T-helper 1 cell treated with Interleukin-12 subunit alpha and Interleukin-12 subunit beta and Interleukin-4 antibody, amounts not matched to agents 30 μg/mL and 1 μg/mL, for 36 hours (primary cell): ENCODE data around the gene RASA3.

Experiments
- H3K27ac Mint-ChIP-seq: one replicate; pipeline ENCODE4 v1.8.0; 2021; ENCODE audit warnings: mild to moderate bottlenecking, mixed read lengths
- H3K27me3 Mint-ChIP-seq: one replicate; pipeline ENCODE4 v1.8.0; 2021; ENCODE audit warnings: low read depth, mixed read lengths
- H3K36me3 Mint-ChIP-seq: one replicate; pipeline ENCODE4 v1.8.0; 2021; ENCODE audit warnings: low read depth, mixed read lengths
- H3K4me1 Mint-ChIP-seq: one replicate; pipeline ENCODE4 v1.8.0; 2021; ENCODE audit warnings: low read depth, mixed read lengths
- H3K4me3 Mint-ChIP-seq: one replicate; pipeline ENCODE4 v1.8.0; 2021; ENCODE audit warnings: mild to moderate bottlenecking, moderate library complexity, mixed read lengths
- H3K9me3 Mint-ChIP-seq: one replicate; pipeline ENCODE4 v1.8.0; 2021; ENCODE audit warnings: mixed read lengths

The RASA3 gene

GRCh38 chr13:113929628-113930615 lies 202.5 kb downstream of the RASA3 start:
- H3K4me1 Mint-ChIP-seq: peaks cover 7% of the 10 kb centered on the region
- no peak overlapping the region for H3K4me3 Mint-ChIP-seq

DNA sequence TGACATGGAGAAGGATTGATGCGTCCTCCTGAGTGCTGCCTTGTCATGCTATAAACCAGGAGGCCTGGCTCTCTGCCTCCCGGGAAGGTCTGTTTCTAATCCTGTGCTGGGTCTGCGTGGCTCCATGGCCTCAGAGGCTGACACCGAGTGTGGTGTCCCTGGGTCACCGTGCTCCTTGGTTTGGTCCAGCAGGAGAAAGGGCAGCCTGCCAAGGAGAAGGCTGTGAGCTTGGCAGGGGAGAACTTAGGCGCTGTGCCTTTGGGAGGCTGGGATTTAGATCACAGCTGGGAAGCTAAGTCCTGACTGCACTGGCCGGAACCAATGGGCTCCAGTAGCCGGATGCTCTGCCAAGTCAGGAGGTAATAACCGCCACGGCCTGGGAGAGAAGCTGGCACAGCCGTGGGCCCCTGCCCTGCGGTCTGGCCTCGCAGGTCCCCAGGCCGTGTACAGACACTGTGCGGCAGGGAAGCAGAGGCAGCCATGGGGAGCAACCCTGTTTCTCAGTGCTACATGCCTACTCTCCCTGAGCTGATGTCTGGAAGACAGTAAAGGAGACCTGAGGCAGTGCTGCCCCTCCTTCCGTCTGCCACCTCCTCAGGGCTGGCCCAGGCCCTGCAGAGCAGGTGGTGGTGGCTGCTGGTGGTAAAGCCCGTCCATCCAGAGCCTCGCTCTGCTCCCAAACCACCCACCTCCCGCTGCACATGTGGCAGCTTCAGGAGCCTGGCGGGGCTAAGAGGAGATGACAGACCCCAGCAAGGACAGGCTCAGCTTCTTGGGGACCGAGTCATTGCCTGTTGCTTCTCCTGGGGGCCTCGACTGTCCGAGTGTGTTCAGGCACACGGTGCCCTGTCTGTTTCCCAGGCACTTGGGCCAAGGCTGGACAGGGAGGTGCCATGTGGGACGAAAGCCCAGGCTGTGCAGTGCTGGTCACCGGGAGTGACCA lies 203.5 kb downstream of the RASA3 start:
- Mint-ChIP-seq H3K27ac (no peak overlapping the region), H3K4me1 (peaks cover 7% of the 10 kb centered on the region), H3K4me3 (no peak overlapping the region), H3K9me3 (no peaks in the 10 kb centered on the region), H3K27me3 (peaks cover 22% of the 10 kb centered on the region), H3K36me3 (no peaks in the 10 kb centered on the region)

More at GRCh38 chr13:113929628-113930615, 202.5 kb downstream of the RASA3 start:
- peaks cover 22% of the 10 kb centered on the region for H3K27me3 Mint-ChIP-seq
- H3K9me3 Mint-ChIP-seq: no peaks in the 10 kb centered on the region
- no peak overlapping the region for H3K27ac Mint-ChIP-seq
- H3K36me3 Mint-ChIP-seq: no peaks in the 10 kb centered on the region
